Naive B cell (primary cell): Measurements from ENCODE around the gene SENP6. TPM values are rescaled to one million over a fixed set of nuclear protein-coding genes. Genes with fewer than 3 reads are reported as not detected.

Experiments
- ATAC-seq, 2 donors: fragments of 150-1000 bp; cut with Tn5 transposase; 2 replicates each; pipeline ENCODE4 v1.10.0; 2021; ENCODE audit warnings: low read depth in 2 of 2, mild to moderate bottlenecking in 2 of 2, moderate library complexity in 2 of 2
- DNase-seq: peaks from one replicate; pipeline ENCODE4 v3.0.0; 2022
- H3K27ac Mint-ChIP-seq, 6 donors: one replicate each; pipeline ENCODE4 v1.8.0; 2020 to 2022; ENCODE audit warnings: mild to moderate bottlenecking in 6 of 6, mixed read lengths in 6 of 6, moderate library complexity in 5 of 6, inconsistent platforms in 2 of 6
- H3K27me3 Mint-ChIP-seq, 3 donors: one replicate each; pipeline ENCODE4 v1.8.0; 2021 to 2022; ENCODE audit warnings: mixed read lengths in 3 of 3, mild to moderate bottlenecking in 1 of 3
- H3K36me3 Mint-ChIP-seq, 2 donors: one replicate each; pipeline ENCODE4 v1.8.0; 2020 to 2022; ENCODE audit warnings: mixed read lengths in 2 of 2, inconsistent platforms in 1 of 2, mild to moderate bottlenecking in 1 of 2
- H3K4me1 Mint-ChIP-seq, 3 donors: one replicate each; pipeline ENCODE4 v1.8.0; 2020 to 2022; ENCODE audit warnings: mixed read lengths in 3 of 3, inconsistent platforms in 1 of 3, mild to moderate bottlenecking in 1 of 3, moderate library complexity in 1 of 3
- H3K4me3 Mint-ChIP-seq, 8 donors: one replicate each; pipeline ENCODE4 v1.8.0; 2020 to 2022; ENCODE audit warnings: mild to moderate bottlenecking in 8 of 8, mixed read lengths in 8 of 8, moderate library complexity in 8 of 8, inconsistent platforms in 2 of 8
- H3K9me3 Mint-ChIP-seq, 7 donors: one replicate each; pipeline ENCODE4 v1.8.0; 2020 to 2022; ENCODE audit warnings: mixed read lengths in 7 of 7, mild to moderate bottlenecking in 5 of 7, inconsistent platforms in 2 of 7, moderate library complexity in 1 of 7
- polyA plus RNA-seq, 6 donors: library from polyadenylated mRNA; unstranded; fragments of 300-500 nt; fragmentation: Illumina TruSeq; gene quantifications; one replicate each; pipeline ENCODE4 v1.2.3, GENCODE V29; 2021; ENCODE audit warnings: low read depth in 6 of 6

Gene SENP6
- polyA plus RNA-seq, 6 donors from 2014 or later, result 48.8 to 79.7 (median 62.1) TPM

DNA sequence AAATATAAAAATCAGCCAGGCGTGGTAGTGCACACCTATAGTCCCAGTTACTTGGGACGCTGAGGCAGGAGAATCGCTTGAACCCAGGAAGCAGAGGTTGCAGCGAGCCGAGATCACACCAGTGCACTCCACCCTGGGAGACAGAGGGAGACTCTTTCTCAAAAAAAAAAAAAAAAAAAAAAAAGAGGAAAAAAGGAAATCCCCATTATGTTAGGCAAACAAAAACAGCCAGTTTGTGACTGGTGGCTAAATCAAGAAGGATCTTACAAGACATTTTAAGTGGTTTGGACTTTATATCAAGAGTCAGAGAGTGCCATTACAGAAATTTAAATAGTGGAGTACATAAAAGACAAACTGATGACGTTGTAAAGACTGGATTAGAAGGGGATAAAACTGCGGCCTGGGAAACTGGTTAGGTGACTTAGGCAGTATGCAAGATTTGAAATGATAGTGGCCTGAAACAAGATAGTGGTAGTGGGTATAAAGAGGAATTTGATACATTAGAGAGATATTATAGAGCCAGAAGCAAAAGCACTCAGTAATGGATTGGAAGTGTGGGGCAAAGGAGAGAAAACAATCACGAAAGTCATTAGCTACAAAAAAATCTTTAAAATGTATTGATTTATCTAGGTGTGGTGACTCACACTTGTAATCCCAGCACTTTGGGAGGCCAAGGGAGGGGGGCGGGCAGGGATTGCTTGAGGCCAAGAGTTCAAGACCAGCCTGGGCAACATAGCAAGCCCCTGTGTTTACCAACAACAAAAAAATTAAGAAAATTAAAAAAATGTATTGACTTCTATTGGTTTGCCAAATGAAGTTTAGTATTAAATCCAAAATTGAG, 145.7 kb downstream of the SENP6 start:
- peaks cover 19 to 29% (median 28%) of the 10 kb centered on the region in 3 donors for H3K4me1 Mint-ChIP-seq
- no peak for DNase-seq
- no peak for ATAC-seq
- H3K36me3 Mint-ChIP-seq, result peaks cover 0 to 15% of the 10 kb centered on the region in 2 donors
- peaks cover 47 to 68% (median 58%) of the 10 kb centered on the region in 3 donors for H3K27me3 Mint-ChIP-seq
- H3K27ac Mint-ChIP-seq, result peak overlapping the region in 1 of 6 donors; percentile 42
- peak overlapping the region in 3 of 8 donors; percentile 43 to 89 (median 84) for H3K4me3 Mint-ChIP-seq
- H3K9me3 Mint-ChIP-seq, result peaks cover 0 to 7% (median 0%) of the 10 kb centered on the region in 7 donors

DNA sequence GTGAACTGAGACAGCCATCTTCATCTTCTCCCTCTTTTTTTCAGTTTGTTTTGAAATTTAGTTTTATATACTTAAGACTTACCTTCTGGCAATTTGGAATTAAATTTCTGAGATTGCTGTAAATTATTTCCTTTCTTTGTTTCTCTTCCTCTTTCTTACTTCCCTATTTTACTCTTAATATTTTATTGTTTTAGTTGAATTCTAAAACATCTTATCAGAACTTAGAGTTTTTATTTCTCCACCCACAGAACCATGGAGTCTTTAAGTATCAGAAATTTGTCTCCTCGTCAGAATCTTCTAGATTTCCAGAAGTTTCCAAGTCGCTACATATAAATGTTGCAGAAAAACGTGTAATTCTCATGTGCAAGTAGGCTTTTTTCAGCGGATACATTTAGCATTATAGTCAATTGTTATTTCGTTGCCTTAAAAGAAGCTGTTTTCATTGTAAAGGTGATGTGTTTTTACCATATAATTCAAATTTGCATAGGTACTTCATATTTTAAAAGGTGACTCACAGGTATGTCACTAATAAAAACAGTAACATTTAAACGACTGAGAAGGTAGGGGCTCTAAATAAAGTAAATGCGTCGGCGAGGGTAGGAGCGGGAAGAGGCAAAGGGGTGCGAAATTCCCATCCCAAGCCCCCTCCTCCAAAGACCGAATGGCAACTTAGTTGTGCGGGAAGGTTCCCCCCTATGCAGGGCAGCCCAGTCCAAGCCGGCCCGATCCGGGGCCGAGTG, 146.5 kb downstream of the SENP6 start:
- Mint-ChIP-seq H3K9me3 (peaks cover 0 to 6% (median 0%) of the 10 kb centered on the region in 7 donors), H3K36me3 (peaks cover 0 to 15% of the 10 kb centered on the region in 2 donors), H3K4me1 (peaks cover 19 to 29% (median 28%) of the 10 kb centered on the region in 3 donors), H3K27me3 (peaks cover 54 to 72% (median 64%) of the 10 kb centered on the region in 3 donors), H3K27ac (peak overlapping the region in 1 of 6 donors; percentile 58), H3K4me3 (peak overlapping the region; percentile 77 to 94 (median 88))
- peak; percentile 47 for DNase-seq
- ATAC-seq, result peak; percentile 53 to 61

DNA sequence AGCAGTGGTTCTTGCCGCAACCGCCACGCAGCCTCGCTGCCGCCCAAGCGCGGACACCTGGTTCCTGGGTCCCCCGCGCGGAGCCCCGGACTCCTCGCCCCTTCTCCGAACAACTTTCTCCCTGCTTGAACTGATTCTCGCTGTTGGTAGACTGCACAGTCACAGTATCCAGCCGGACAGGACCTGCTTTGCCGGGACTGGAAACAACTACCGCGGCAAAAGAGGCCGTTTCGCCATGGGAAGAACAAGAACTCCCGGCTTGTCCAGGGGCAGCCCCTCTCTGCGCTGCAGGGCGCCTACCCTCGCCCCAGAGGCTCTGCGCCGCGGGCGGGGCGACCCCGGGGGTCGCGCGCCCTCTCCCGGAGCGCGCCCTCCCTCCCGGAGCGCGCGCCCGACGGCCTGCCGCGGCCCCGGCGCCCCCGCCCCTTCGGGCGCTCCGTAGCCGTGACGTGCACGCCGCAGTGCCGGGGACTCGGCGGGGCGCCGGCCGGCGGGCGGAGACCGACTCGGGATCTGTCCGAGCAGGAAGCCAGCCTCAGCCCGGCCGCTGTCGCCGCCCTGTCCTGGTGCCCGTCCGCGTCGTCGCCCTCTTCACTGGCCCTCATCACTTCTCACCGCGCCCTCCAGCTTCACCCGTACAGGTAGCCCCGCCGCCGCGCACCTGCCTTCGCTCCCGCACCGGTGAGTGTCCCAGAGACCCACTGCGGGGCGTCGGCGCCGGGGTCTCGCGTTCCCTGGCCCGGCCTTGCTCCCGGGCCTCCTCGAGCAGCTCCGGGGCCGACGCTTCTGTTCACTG, 147.3 kb downstream of the SENP6 start, which contains the start of gene MYO6:
Gene MYO6, plus strand, starts transcription at position 497 of the 796 bp plus-strand sequence. CDS start 68,309 bp downstream, outside the sequence.
- DNase-seq (peak; percentile 28), ATAC-seq (peak; percentile 49 to 50)
- H3K9me3 Mint-ChIP-seq, result peaks cover 0 to 3% (median 0%) of the 10 kb centered on the region in 7 donors
- H3K4me3 Mint-ChIP-seq, result peak within 1 kb of the TSS; percentile 84 to 98 (median 93)
- peaks cover 0 to 15% of the 10 kb centered on the region in 2 donors for H3K36me3 Mint-ChIP-seq
- peaks cover 19 to 29% (median 28%) of the 10 kb centered on the region in 3 donors for H3K4me1 Mint-ChIP-seq
- peaks cover 48 to 70% (median 65%) of the 10 kb centered on the region in 3 donors for H3K27me3 Mint-ChIP-seq
- peak within 1 kb of the TSS in 4 of 6 donors; percentile 11 to 81 (median 64) for H3K27ac Mint-ChIP-seq

DNA sequence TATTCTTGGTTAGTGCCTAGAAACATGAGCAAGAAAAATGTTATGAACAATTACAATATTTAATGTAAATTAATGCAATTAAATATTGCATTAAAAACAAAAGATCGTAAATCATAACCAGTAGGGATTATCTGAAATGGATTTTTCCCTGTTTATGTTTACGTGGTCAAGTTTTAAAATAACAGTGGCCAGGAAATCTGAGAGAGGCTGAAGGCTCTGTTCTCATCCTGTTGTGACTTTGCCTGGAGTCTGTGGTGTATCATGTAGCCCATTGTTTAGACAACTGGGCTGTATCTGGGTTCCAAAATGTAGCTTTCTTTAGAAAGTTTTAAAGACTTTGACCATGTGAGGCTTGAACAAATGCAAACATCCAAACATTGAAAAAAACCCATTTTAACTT, 149.8 kb downstream of the SENP6 start:
- Mint-ChIP-seq H3K27me3 (peaks cover 40 to 63% (median 61%) of the 10 kb centered on the region in 3 donors), H3K27ac (no peak overlapping the region), H3K36me3 (peaks cover 4 to 8% of the 10 kb centered on the region in 2 donors), H3K4me3 (peak overlapping the region in 1 of 8 donors; percentile 84), H3K4me1 (peaks cover 16 to 29% (median 24%) of the 10 kb centered on the region in 3 donors), H3K9me3 (peaks cover 0 to 5% (median 1%) of the 10 kb centered on the region in 7 donors)
- no peak for ATAC-seq
- DNase-seq, result no peak

DNA sequence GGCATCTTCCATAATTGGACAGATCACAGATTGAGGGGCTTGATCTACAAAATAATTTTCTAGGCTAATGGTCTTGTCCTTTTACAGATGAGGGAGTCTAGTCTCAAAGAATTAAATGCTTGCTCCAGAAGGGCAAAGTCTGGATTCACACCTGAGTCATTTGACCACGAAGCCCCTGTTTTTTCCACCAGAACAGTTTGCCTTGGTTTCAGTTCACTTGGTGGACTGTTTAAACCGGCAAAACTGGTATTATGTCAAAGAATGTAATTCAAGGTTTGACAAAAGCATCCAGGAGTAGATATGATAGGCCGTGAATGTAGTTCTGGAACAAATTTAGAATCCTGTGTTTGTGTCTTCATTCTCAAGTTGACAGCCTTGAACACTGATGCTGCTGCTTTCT, 150.7 kb downstream of the SENP6 start:
- H3K27ac Mint-ChIP-seq, result no peak overlapping the region
- peaks cover 0 to 5% (median 1%) of the 10 kb centered on the region in 7 donors for H3K9me3 Mint-ChIP-seq
- peaks cover 13 to 23% (median 20%) of the 10 kb centered on the region in 3 donors for H3K4me1 Mint-ChIP-seq
- H3K4me3 Mint-ChIP-seq, result peak overlapping the region in 1 of 8 donors; percentile 17
- H3K36me3 Mint-ChIP-seq, result peaks cover 4 to 7% of the 10 kb centered on the region in 2 donors
- DNase-seq (no peak), ATAC-seq (no peak)
- peaks cover 42 to 63% (median 60%) of the 10 kb centered on the region in 3 donors for H3K27me3 Mint-ChIP-seq

DNA sequence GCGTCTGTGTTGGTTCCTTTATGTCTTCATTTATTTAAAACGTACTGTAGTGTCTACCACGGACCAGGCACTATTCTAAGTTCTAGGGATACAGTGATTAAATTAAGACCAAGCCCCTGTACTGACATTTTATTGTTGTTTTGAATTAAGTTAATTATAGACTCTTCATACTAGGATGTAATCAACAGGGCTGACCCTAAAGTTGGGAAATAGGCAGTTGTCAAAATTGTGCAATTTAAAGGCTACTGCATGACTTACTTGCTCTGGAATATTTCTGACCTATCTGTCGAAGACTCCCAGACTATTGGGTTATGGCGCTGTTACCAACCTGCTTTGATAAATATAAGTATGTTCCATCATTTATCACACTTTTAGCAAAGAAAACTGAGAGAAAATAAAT, 154.0 kb downstream of the SENP6 start:
- H3K9me3 Mint-ChIP-seq, result peaks cover 0 to 5% (median 1%) of the 10 kb centered on the region in 7 donors
- no peak overlapping the region for H3K4me3 Mint-ChIP-seq
- DNase-seq (no peak), ATAC-seq (no peak)
- H3K36me3 Mint-ChIP-seq, result peaks cover 0 to 4% of the 10 kb centered on the region in 2 donors
- peaks cover 59 to 73% (median 64%) of the 10 kb centered on the region in 3 donors for H3K27me3 Mint-ChIP-seq
- peaks cover 0 to under 1% (median 0%) of the 10 kb centered on the region in 3 donors for H3K4me1 Mint-ChIP-seq
- no peak overlapping the region for H3K27ac Mint-ChIP-seq

DNA sequence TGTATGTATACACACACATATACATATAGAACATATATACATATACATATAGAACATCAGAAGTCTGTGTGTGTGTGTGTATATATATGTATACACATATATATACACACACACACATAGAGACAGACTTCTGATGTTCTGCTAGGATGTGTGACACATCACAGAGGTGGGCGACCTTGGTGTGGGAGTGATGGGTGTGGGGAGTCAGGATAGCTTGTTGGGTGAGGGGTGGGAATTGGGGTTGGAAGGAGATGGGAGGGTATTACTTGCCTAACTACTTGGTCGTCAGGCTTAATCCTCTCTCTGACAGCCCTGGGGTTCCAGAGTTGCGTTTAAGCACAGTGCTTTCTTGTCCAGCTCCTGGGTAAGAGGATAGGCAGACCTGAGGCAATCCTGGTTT, 155.6 kb downstream of the SENP6 start:
- Mint-ChIP-seq H3K4me3 (no peak overlapping the region), H3K9me3 (peaks cover 0 to 5% (median 1%) of the 10 kb centered on the region in 7 donors), H3K36me3 (peaks cover 0 to 4% of the 10 kb centered on the region in 2 donors), H3K27ac (no peak overlapping the region), H3K27me3 (peaks cover 72 to 76% (median 73%) of the 10 kb centered on the region in 3 donors), H3K4me1 (no peaks in the 10 kb centered on the region)
- no peak for ATAC-seq
- DNase-seq, result no peak

DNA sequence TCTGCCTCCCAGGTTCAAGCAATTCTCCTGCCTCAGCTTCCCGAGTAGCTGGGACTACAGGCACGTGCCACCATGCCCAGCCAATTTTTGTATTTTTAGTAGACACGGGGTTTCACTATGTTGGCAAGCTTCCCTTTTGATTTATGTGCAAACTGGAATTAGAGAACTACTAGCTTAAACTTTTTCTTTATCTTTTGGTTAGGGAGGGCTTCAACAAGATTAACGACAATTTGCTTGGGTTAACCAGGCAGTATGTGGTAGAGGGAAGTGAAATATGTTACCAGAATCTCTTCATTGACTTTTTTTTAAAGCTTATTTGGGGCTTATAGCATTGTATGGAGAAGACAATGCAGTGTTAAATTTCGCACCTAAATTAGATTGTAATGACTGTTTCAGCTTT, 156.4 kb downstream of the SENP6 start:
- H3K27me3 Mint-ChIP-seq, result peaks cover 68 to 69% (median 68%) of the 10 kb centered on the region in 3 donors
- no peak overlapping the region for H3K27ac Mint-ChIP-seq
- no peaks in the 10 kb centered on the region for H3K4me1 Mint-ChIP-seq
- H3K4me3 Mint-ChIP-seq, result no peak overlapping the region
- peaks cover 0 to 5% (median 1%) of the 10 kb centered on the region in 7 donors for H3K9me3 Mint-ChIP-seq
- ATAC-seq (no peak), DNase-seq (no peak)
- peaks cover 0 to 4% of the 10 kb centered on the region in 2 donors for H3K36me3 Mint-ChIP-seq

DNA sequence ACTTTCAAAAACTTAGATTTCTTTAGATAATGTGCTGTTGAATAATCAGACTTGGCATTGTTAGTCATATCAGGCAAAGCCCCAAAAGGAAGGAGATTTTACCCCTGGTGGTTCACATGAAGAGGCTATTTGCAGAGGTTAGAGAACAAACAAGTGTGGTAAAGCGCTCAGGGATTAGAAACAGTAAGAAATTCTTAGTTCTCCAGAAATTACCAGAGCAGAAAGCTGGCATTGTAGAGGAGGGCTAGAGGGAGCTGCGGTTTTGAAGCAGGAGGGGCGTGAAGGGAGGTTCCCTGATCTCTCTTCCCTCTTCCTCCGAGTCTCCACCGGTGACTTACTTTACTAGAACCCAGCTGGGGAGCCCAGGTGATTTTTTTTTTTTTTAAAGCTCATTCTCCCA, 157.5 kb downstream of the SENP6 start:
- no peaks in the 10 kb centered on the region for H3K4me1 Mint-ChIP-seq
- H3K9me3 Mint-ChIP-seq, result peaks cover 0 to 5% (median 1%) of the 10 kb centered on the region in 7 donors
- H3K27ac Mint-ChIP-seq, result no peak overlapping the region
- peak overlapping the region in 1 of 8 donors; percentile 8 for H3K4me3 Mint-ChIP-seq
- ATAC-seq, result no peak
- H3K27me3 Mint-ChIP-seq, result peaks cover 64 to 70% (median 65%) of the 10 kb centered on the region in 3 donors
- peaks cover 0 to 4% of the 10 kb centered on the region in 2 donors for H3K36me3 Mint-ChIP-seq
- DNase-seq, result no peak

DNA sequence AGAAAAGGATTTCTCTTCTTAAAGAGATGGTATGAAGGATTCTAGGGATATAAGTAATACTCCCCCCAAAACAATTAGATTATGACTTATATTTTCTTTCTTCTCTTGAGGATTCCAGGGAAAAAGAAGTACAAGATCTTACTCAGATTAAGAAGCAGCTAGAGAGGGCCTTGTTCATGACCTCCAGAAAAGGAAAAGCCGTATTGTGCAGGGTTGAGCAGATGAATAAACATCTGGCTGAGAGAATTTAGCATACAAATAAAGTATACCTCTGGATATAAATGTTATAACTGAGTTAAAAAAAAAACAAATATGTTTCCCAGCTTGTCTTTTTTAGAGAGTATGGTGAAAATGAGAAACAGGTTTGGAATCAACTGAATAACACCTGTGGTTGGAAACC, 158.6 kb downstream of the SENP6 start:
- peaks cover 61 to 68% (median 65%) of the 10 kb centered on the region in 3 donors for H3K27me3 Mint-ChIP-seq
- DNase-seq, result no peak
- ATAC-seq, result no peak
- H3K4me3 Mint-ChIP-seq, result no peak overlapping the region
- H3K27ac Mint-ChIP-seq, result no peak overlapping the region
- H3K9me3 Mint-ChIP-seq, result peaks cover 0 to 2% (median 0%) of the 10 kb centered on the region in 7 donors
- no peaks in the 10 kb centered on the region for H3K36me3 Mint-ChIP-seq
- no peaks in the 10 kb centered on the region for H3K4me1 Mint-ChIP-seq

DNA sequence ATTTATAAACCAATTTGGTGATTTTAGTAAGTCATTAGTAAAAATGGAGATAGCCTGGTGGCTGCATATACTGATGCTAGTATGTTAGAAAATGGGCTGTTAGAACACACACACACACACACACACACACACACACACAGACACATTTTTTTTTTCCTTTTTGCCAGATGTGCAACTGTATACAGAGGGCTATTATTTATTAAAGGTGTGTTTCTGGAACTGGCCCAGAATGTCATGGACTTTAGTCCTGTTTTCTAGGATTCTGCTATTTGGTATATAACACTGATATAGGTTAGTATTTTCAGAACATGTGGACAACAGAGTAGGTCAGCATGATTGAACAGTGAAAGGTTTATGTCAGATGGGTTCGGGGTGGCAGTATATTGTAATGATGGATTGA, 159.8 kb downstream of the SENP6 start:
- Mint-ChIP-seq H3K4me3 (no peak overlapping the region), H3K4me1 (no peaks in the 10 kb centered on the region), H3K9me3 (peaks cover 0 to 2% (median 0%) of the 10 kb centered on the region in 7 donors), H3K27me3 (peaks cover 49 to 57% (median 54%) of the 10 kb centered on the region in 3 donors), H3K36me3 (no peaks in the 10 kb centered on the region), H3K27ac (no peak overlapping the region)
- DNase-seq (no peak), ATAC-seq (no peak)

DNA sequence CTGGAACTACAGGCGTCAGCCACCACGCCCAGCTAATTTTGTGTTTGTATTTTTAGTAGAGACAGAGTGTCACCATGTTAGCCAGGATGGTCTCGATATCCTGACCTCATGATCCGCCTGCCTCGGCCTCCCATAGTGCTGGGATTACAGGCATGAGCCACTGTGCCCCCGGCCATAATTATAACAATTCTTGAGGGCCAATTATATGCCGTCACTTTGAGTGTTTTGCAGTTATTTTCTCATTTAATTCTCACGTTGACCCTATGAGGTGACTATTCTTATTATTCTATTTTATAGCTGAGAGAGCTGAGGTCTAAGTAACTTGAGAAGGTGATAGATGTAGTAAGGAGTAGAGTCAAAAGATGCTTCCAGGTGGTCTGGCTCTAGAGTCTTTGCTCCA, 160.4 kb downstream of the SENP6 start:
- peaks cover 51 to 55% (median 51%) of the 10 kb centered on the region in 3 donors for H3K27me3 Mint-ChIP-seq
- no peaks in the 10 kb centered on the region for H3K36me3 Mint-ChIP-seq
- peaks cover 0 to 2% (median 0%) of the 10 kb centered on the region in 7 donors for H3K9me3 Mint-ChIP-seq
- ATAC-seq (no peak), DNase-seq (no peak)
- no peak overlapping the region for H3K27ac Mint-ChIP-seq
- no peaks in the 10 kb centered on the region for H3K4me1 Mint-ChIP-seq
- no peak overlapping the region for H3K4me3 Mint-ChIP-seq
